GM18519 (cell line): ENCODE data around the gene IGF2R.
"Not testable (repeated sequence)": the region's sequence is repeated elsewhere in the genome, so short reads cannot be mapped to it uniquely, and the experiment has no call there.

Experiments used
- ATAC-seq: cut with Tn5 transposase; IDR thresholded peaks from one replicate; pipeline ENCODE4 v1.9.1; 2021; ENCODE audit warnings: mild to moderate bottlenecking, moderate library complexity; ENCODE audit not compliant: unreplicated experiment, low FRiP score

IGF2R gene

GRCh38 chr6:159968295-159969203, at the start of gene IGF2R:
Gene IGF2R, plus strand, starts transcription at chr6:159969082. Its CDS starts 165 bp downstream, at chr6:159969247.
- peak; percentile 68 for ATAC-seq

- ATAC-seq = no peak
Observed at GRCh38 chr6:159919800-159920199, 49.1 kb upstream of the IGF2R start.

- not testable (repeated sequence) for ATAC-seq
Observed at GRCh38 chr6:159924150-159924549, 44.7 kb upstream of the IGF2R start.

- no peak for ATAC-seq
Observed at GRCh38 chr6:159926542-159927203, 42.2 kb upstream of the IGF2R start.

GRCh38 chr6:159929819-159930218, 39.1 kb upstream of the IGF2R start:
- no peak for ATAC-seq

- peak; percentile 98 for ATAC-seq
Observed at GRCh38 chr6:159931112-159931511, 37.8 kb upstream of the IGF2R start.

- peak; percentile 6 for ATAC-seq
Observed at GRCh38 chr6:159931846-159932245, 37.0 kb upstream of the IGF2R start.

- no peak for ATAC-seq
Observed at GRCh38 chr6:159933077-159933476, 35.8 kb upstream of the IGF2R start.

- no peak for ATAC-seq
Observed at GRCh38 chr6:159934181-159934580, 34.7 kb upstream of the IGF2R start.

GRCh38 chr6:159935065-159935464, 33.8 kb upstream of the IGF2R start:
- no peak for ATAC-seq

GRCh38 chr6:159935633-159936032, 33.2 kb upstream of the IGF2R start:
- no peak for ATAC-seq

GRCh38 chr6:159939591-159940016, 29.3 kb upstream of the IGF2R start:
- no peak for ATAC-seq

GRCh38 chr6:159941286-159942113, 27.4 kb upstream of the IGF2R start:
- ATAC-seq = peak; percentile 86

GRCh38 chr6:159943101-159943632, 25.7 kb upstream of the IGF2R start:
- no peak for ATAC-seq

GRCh38 chr6:159943968-159944598, 24.8 kb upstream of the IGF2R start:
- no peak for ATAC-seq

- ATAC-seq = no peak
Observed at GRCh38 chr6:159945801-159946392, 23.0 kb upstream of the IGF2R start.

- ATAC-seq = no peak
Observed at GRCh38 chr6:159946912-159947311, 22.0 kb upstream of the IGF2R start.

- ATAC-seq = no peak
Observed at GRCh38 chr6:159948199-159948598, 20.7 kb upstream of the IGF2R start.

- ATAC-seq = no peak
Observed at GRCh38 chr6:159951772-159952171, 17.1 kb upstream of the IGF2R start.
